ENCODE measurements around the gene FHIT.

DNA sequence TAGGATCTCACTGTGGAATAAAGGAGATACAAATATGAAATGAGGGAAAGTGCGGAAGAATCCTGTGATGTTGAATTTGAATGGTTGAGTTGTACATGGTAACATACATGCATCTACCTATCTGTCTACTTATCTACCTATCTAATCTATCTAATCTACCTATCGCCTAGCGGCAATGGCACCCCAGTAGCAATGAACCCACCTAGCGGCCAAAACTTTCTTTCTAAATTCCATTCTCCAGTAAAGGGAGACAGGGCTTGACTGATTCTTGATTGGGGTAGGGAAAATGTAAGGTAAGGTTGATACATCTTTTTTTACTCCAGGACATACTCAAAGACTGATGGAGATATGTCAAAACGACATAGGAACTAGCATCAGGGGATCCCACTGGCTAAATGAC is 345.0 kb downstream of the FHIT start:
- TF ChIP-seq, protein P1, sequence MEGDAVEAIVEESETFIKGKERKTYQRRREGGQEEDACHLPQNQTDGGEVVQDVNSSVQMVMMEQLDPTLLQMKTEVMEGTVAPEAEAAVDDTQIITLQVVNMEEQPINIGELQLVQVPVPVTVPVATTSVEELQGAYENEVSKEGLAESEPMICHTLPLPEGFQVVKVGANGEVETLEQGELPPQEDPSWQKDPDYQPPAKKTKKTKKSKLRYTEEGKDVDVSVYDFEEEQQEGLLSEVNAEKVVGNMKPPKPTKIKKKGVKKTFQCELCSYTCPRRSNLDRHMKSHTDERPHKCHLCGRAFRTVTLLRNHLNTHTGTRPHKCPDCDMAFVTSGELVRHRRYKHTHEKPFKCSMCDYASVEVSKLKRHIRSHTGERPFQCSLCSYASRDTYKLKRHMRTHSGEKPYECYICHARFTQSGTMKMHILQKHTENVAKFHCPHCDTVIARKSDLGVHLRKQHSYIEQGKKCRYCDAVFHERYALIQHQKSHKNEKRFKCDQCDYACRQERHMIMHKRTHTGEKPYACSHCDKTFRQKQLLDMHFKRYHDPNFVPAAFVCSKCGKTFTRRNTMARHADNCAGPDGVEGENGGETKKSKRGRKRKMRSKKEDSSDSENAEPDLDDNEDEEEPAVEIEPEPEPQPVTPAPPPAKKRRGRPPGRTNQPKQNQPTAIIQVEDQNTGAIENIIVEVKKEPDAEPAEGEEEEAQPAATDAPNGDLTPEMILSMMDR (conservative IDR thresholded peaks at IDR 0.05; ENCODE audit: low read depth, low read length): no peak
- TF ChIP-seq EZH2phosphoT487 (IDR thresholded peaks at IDR 0.05; ENCODE audit: borderline replicate concordance, low read length) (no peak), EZH2 (IDR thresholded peaks at IDR 0.05; ENCODE audit: low read length, unreplicated experiment) (no peak)

All from PC-3 (cell line).